GM23338 (cell line): ENCODE measurements around the gene MAST4.

Experiments used
- EZH2phosphoT487 ChIP-seq: fragments of 200-600 bp; sonication (generic); IDR thresholded peaks from one replicate; pipeline ENCODE4 v1.8.1; 2018; ENCODE audit warnings: antibody characterized with exemption; ENCODE audit not compliant: unreplicated experiment
- POLR2AphosphoS5 ChIP-seq: IDR thresholded peaks from 2 replicates; pipeline ENCODE4 v1.6.1; 2016; ENCODE audit warnings: antibody characterized with exemption, low read depth
- ZNF331 ChIP-seq: fragments of 250-450 bp; sonication (Bioruptor Pico); IDR thresholded peaks from 2 replicates; pipeline ENCODE4 v1.5.0; 2020; ENCODE audit warnings: low read depth, mild to moderate bottlenecking, moderate library complexity
- TF ChIP-seq, protein P1 (sequence below), 2 experiments: fragments of 200-600 bp in 1 of 2; sonication (generic) in 1 of 2; conservative IDR thresholded peaks; 2 replicates each; pipeline versions ENCODE4 v1.5.1 to v1.6.1; 2016 to 2017; ENCODE audit warnings: antibody characterized with exemption in 2 of 2, low read depth in 2 of 2, mild to moderate bottlenecking in 2 of 2, moderate library complexity in 1 of 2

DNA sequence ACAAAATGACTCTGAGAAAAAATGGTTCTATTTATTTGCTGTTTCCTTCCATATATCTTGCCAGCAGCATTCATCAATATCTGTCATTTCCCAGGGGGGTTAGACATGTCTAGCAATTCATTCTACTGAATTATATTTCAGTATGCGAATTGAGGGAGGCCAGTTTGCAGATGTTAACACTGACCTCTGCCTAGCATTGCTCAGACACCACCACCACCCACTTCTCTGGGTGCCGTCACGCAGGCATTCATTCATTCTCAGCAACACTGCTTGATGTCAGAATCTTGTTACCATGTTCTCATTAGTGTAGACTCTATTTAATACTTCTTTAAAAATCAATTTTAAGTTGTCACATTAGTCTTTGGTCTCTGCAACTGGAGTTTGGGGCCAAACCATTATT lies 181.7 kb downstream of the MAST4 start:
- TF ChIP-seq, protein P1, sequence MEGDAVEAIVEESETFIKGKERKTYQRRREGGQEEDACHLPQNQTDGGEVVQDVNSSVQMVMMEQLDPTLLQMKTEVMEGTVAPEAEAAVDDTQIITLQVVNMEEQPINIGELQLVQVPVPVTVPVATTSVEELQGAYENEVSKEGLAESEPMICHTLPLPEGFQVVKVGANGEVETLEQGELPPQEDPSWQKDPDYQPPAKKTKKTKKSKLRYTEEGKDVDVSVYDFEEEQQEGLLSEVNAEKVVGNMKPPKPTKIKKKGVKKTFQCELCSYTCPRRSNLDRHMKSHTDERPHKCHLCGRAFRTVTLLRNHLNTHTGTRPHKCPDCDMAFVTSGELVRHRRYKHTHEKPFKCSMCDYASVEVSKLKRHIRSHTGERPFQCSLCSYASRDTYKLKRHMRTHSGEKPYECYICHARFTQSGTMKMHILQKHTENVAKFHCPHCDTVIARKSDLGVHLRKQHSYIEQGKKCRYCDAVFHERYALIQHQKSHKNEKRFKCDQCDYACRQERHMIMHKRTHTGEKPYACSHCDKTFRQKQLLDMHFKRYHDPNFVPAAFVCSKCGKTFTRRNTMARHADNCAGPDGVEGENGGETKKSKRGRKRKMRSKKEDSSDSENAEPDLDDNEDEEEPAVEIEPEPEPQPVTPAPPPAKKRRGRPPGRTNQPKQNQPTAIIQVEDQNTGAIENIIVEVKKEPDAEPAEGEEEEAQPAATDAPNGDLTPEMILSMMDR (conservative IDR thresholded peaks at IDR 0.05; ENCODE audit: low read depth in 2 of 2): no peak
- TF ChIP-seq POLR2AphosphoS5 (no peak), EZH2phosphoT487 (no peak), ZNF331 (CRISPR knock-in tag) (no peak)
